ENCODE data around the gene MEIKIN.

DNA sequence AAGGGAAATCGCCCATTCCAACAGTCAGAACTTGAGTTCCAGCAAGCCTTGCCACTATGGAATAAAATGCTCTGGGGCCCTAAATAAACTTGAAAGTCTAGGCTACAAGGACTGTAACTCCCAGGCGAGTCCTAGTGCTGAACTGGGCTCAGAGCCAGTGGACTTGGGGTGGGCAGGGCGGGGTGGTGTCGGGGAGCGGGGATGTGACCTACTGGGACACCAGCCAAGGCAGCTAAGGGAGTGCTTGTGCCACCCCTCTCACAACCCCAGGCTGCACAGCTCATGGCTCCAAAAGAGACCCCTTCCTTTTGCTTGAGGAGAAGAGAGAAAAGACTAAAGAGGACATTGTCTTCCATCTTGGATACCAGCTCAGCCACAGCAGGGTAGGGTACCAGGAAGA, 61.5 kb downstream of the MEIKIN start:
- TF ChIP-seq GABPA (IDR thresholded peaks at IDR 0.05 in 1 of 2, conservative IDR thresholded peaks at IDR 0.05 in 1 of 2) (no peak), EGR1 (IDR thresholded peaks at IDR 0.05; ENCODE audit: low read depth in 2 of 2) (no peak), YY1 (IDR thresholded peaks at IDR 0.05) (no peak), RAD21 (IDR thresholded peaks at IDR 0.05) (no peak), FOXA1 (IDR thresholded peaks at IDR 0.05) (no peak), SP1 (IDR thresholded peaks at IDR 0.05) (no peak), RXRA (IDR thresholded peaks at IDR 0.05) (no peak)
- TF ChIP-seq, protein P1, sequence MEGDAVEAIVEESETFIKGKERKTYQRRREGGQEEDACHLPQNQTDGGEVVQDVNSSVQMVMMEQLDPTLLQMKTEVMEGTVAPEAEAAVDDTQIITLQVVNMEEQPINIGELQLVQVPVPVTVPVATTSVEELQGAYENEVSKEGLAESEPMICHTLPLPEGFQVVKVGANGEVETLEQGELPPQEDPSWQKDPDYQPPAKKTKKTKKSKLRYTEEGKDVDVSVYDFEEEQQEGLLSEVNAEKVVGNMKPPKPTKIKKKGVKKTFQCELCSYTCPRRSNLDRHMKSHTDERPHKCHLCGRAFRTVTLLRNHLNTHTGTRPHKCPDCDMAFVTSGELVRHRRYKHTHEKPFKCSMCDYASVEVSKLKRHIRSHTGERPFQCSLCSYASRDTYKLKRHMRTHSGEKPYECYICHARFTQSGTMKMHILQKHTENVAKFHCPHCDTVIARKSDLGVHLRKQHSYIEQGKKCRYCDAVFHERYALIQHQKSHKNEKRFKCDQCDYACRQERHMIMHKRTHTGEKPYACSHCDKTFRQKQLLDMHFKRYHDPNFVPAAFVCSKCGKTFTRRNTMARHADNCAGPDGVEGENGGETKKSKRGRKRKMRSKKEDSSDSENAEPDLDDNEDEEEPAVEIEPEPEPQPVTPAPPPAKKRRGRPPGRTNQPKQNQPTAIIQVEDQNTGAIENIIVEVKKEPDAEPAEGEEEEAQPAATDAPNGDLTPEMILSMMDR (IDR thresholded peaks at IDR 0.05; ENCODE audit: low read depth, low read length, missing input control) = no peak
- TF ChIP-seq, protein P2, sequence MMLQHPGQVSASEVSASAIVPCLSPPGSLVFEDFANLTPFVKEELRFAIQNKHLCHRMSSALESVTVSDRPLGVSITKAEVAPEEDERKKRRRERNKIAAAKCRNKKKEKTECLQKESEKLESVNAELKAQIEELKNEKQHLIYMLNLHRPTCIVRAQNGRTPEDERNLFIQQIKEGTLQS (IDR thresholded peaks at IDR 0.05) = no peak
- TF ChIP-seq, protein P3, sequence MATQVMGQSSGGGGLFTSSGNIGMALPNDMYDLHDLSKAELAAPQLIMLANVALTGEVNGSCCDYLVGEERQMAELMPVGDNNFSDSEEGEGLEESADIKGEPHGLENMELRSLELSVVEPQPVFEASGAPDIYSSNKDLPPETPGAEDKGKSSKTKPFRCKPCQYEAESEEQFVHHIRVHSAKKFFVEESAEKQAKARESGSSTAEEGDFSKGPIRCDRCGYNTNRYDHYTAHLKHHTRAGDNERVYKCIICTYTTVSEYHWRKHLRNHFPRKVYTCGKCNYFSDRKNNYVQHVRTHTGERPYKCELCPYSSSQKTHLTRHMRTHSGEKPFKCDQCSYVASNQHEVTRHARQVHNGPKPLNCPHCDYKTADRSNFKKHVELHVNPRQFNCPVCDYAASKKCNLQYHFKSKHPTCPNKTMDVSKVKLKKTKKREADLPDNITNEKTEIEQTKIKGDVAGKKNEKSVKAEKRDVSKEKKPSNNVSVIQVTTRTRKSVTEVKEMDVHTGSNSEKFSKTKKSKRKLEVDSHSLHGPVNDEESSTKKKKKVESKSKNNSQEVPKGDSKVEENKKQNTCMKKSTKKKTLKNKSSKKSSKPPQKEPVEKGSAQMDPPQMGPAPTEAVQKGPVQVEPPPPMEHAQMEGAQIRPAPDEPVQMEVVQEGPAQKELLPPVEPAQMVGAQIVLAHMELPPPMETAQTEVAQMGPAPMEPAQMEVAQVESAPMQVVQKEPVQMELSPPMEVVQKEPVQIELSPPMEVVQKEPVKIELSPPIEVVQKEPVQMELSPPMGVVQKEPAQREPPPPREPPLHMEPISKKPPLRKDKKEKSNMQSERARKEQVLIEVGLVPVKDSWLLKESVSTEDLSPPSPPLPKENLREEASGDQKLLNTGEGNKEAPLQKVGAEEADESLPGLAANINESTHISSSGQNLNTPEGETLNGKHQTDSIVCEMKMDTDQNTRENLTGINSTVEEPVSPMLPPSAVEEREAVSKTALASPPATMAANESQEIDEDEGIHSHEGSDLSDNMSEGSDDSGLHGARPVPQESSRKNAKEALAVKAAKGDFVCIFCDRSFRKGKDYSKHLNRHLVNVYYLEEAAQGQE (IDR thresholded peaks at IDR 0.05) = no peak
- TF ChIP-seq, protein P4, sequence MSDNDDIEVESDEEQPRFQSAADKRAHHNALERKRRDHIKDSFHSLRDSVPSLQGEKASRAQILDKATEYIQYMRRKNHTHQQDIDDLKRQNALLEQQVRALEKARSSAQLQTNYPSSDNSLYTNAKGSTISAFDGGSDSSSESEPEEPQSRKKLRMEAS (IDR thresholded peaks at IDR 0.05) = no peak
- TF ChIP-seq, protein P5, sequence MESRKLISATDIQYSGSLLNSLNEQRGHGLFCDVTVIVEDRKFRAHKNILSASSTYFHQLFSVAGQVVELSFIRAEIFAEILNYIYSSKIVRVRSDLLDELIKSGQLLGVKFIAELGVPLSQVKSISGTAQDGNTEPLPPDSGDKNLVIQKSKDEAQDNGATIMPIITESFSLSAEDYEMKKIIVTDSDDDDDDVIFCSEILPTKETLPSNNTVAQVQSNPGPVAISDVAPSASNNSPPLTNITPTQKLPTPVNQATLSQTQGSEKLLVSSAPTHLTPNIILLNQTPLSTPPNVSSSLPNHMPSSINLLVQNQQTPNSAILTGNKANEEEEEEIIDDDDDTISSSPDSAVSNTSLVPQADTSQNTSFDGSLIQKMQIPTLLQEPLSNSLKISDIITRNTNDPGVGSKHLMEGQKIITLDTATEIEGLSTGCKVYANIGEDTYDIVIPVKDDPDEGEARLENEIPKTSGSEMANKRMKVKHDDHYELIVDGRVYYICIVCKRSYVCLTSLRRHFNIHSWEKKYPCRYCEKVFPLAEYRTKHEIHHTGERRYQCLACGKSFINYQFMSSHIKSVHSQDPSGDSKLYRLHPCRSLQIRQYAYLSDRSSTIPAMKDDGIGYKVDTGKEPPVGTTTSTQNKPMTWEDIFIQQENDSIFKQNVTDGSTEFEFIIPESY (IDR thresholded peaks at IDR 0.05) = no peak
